ENCODE measurements around the gene CABP4. TPM values are rescaled to one million over a fixed set of nuclear protein-coding genes. Genes with fewer than 3 reads are reported as not detected.
A peak's percentile ranks its signal among the peaks of the same experiment; 100 is the strongest.
"Not testable (repeated sequence)": the region's sequence is repeated elsewhere in the genome, so short reads cannot be mapped to it uniquely, and the experiment has no call there.

CABP4 gene
- total RNA-seq, 4 donors from 2014 or later = 0.13 to 2.4 (median 0.77) TPM

- Histone ChIP-seq H3K4me3 (peak overlapping the region; percentile 61 to 84), H3K27ac (peak overlapping the region; percentile 77 to 90 (median 88)), H3K4me1 (peaks cover 0 to 51% (median 15%) of the 10 kb centered on the region in 3 donors), H3K27me3 (no peaks in the 10 kb centered on the region), H3K36me3 (peaks cover 0 to 4% of the 10 kb centered on the region in 2 donors), H3K9me3 (no peaks in the 10 kb centered on the region)
- TF ChIP-seq CTCF (IDR thresholded peaks at IDR 0.05) (no peak), EP300 (IDR thresholded peaks at IDR 0.05) (no peak), POLR2AphosphoS5 (IDR thresholded peaks at IDR 0.05) (no peak), POLR2A (IDR thresholded peaks at IDR 0.05) (no peak)
- no peak for ATAC-seq
- WGBS, 2 donors (ENCODE audit: low coverage in 1 of 2) = 0 to 4% methylated on average over 2 to 8 of the region's 9 CpGs
These were observed 14.3 kb downstream of the CABP4 start for GRCh38 chr11:67469508-67469811.

GRCh38 chr11:67470337-67471002 is 15.3 kb downstream of the CABP4 start:
- 57 to 72% methylated on average over 5 to 8 of the region's 8 CpGs for WGBS, 2 donors (ENCODE audit: low coverage in 1 of 2)
- no peak for ATAC-seq
- TF ChIP-seq POLR2AphosphoS5 (IDR thresholded peaks at IDR 0.05) = no peak

GRCh38 chr11:67472882-67473281 is 17.7 kb downstream of the CABP4 start:
- TF ChIP-seq POLR2A (IDR thresholded peaks at IDR 0.05) (no peak), POLR2AphosphoS5 (IDR thresholded peaks at IDR 0.05) (no peak), EP300 (IDR thresholded peaks at IDR 0.05) (no peak), CTCF (IDR thresholded peaks at IDR 0.05) (no peak)
- H3K4me1 ChIP-seq = peaks cover 0 to 16% (median 9%) of the 10 kb centered on the region in 3 donors
- ATAC-seq = no peak
- H3K27me3 ChIP-seq = no peaks in the 10 kb centered on the region
- H3K9me3 ChIP-seq = no peaks in the 10 kb centered on the region
- 63 to 72% methylated on average over 6 to 7 of the region's 7 CpGs for WGBS, 2 donors (ENCODE audit: low coverage in 1 of 2)
- H3K4me3 ChIP-seq = no peak overlapping the region
- no peaks in the 10 kb centered on the region for H3K36me3 ChIP-seq
- no peak overlapping the region for H3K27ac ChIP-seq

More at GRCh38 chr11:67470337-67471002, 15.3 kb downstream of the CABP4 start:
- Histone ChIP-seq H3K27ac (no peak overlapping the region), H3K27me3 (no peaks in the 10 kb centered on the region), H3K4me1 (peaks cover 0 to 40% (median 15%) of the 10 kb centered on the region in 3 donors), H3K9me3 (no peaks in the 10 kb centered on the region), H3K4me3 (no peak overlapping the region), H3K36me3 (peaks cover 0 to 4% of the 10 kb centered on the region in 2 donors)

- not testable (repeated sequence) for H3K27ac ChIP-seq, H3K4me3 ChIP-seq, ATAC-seq, H3K4me1 ChIP-seq, H3K9me3 ChIP-seq, H3K36me3 ChIP-seq, H3K27me3 ChIP-seq
- WGBS, 2 donors (ENCODE audit: low coverage in 1 of 2) = 79% methylated on average over 9 of the region's 10 CpGs; no CpG with 5 or more reads in 1 of the 2 donors
These were observed 21.5 kb downstream of the CABP4 start for GRCh38 chr11:67476692-67477091.

GRCh38 chr11:67477344-67478050 is 22.3 kb downstream of the CABP4 start:
- H3K9me3 ChIP-seq, H3K4me1 ChIP-seq, H3K4me3 ChIP-seq, H3K27me3 ChIP-seq, H3K27ac ChIP-seq, ATAC-seq, H3K36me3 ChIP-seq: not testable (repeated sequence)
- WGBS, 2 donors (ENCODE audit: low coverage in 1 of 2) = 90% methylated on average over 8 of the region's 16 CpGs; no CpG with 5 or more reads in 1 of the 2 donors

- peaks cover 0 to 9% of the 10 kb centered on the region in 2 donors for H3K36me3 ChIP-seq
- H3K9me3 ChIP-seq = no peaks in the 10 kb centered on the region
- H3K4me3 ChIP-seq = peak overlapping the region; percentile 59 to 81
- 35 to 55% methylated on average over 19 of the region's 19 CpGs for WGBS, 2 donors (ENCODE audit: low coverage in 1 of 2)
- TF ChIP-seq POLR2AphosphoS5 (IDR thresholded peaks at IDR 0.05) = no peak
- TF ChIP-seq CTCF (IDR thresholded peaks at IDR 0.05) = no peak
- no peak for TF ChIP-seq EP300 (IDR thresholded peaks at IDR 0.05)
- no peak for TF ChIP-seq POLR2A (IDR thresholded peaks at IDR 0.05)
- H3K27me3 ChIP-seq = no peaks in the 10 kb centered on the region
- peaks cover 0 to 42% (median 18%) of the 10 kb centered on the region in 3 donors for H3K4me1 ChIP-seq
- H3K27ac ChIP-seq = peak overlapping the region; percentile 74 to 90 (median 84)
- peak; percentile 25 for ATAC-seq
These were observed 27.2 kb downstream of the CABP4 start for GRCh38 chr11:67482275-67482826.
